ENCODE data around the gene RPF1.
"Not testable (repeated sequence)": the region's sequence is repeated elsewhere in the genome, so short reads cannot be mapped to it uniquely, and the experiment has no call there.

Gene RPF1

DNA sequence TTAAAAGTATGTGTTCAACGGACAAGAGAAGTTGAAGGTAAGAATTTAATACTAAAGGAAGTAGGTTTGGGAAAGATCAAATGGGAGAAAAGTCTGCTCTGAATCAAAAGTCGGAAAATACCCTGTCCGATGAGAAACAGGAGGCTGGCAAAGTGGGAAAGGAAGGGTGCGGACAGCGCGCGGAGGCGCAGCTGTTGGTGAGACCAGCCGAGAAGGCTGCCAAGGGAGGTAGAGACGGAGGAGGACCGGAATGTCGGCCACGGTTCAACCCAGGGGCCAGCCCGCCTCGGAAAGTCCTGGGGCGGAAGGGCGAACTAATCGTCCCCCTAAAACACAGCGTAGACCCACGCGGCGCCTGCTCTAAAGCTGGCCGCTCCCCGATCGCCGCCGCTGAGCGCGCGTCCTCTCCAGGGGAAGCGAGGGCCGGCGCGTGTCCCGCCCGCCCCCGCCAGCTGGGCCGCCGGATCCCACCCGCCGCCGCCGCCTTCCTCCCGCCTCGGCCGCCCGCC, 26.5 kb downstream of the RPF1 start:
- DNase-seq (ENCODE audit: low read depth, low spot score) = peak; percentile 66
- peak overlapping the region; percentile 93 for H3K4me3 ChIP-seq (ENCODE audit: low read depth, low read length)
- TF ChIP-seq, protein P1, sequence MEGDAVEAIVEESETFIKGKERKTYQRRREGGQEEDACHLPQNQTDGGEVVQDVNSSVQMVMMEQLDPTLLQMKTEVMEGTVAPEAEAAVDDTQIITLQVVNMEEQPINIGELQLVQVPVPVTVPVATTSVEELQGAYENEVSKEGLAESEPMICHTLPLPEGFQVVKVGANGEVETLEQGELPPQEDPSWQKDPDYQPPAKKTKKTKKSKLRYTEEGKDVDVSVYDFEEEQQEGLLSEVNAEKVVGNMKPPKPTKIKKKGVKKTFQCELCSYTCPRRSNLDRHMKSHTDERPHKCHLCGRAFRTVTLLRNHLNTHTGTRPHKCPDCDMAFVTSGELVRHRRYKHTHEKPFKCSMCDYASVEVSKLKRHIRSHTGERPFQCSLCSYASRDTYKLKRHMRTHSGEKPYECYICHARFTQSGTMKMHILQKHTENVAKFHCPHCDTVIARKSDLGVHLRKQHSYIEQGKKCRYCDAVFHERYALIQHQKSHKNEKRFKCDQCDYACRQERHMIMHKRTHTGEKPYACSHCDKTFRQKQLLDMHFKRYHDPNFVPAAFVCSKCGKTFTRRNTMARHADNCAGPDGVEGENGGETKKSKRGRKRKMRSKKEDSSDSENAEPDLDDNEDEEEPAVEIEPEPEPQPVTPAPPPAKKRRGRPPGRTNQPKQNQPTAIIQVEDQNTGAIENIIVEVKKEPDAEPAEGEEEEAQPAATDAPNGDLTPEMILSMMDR (IDR thresholded peaks at IDR 0.05; ENCODE audit: low read depth, low read length) = no peak
- in situ Hi-C loops (cut with HindIII; ENCODE audit: low sequenced_read_pairs) = no loop called here

DNA sequence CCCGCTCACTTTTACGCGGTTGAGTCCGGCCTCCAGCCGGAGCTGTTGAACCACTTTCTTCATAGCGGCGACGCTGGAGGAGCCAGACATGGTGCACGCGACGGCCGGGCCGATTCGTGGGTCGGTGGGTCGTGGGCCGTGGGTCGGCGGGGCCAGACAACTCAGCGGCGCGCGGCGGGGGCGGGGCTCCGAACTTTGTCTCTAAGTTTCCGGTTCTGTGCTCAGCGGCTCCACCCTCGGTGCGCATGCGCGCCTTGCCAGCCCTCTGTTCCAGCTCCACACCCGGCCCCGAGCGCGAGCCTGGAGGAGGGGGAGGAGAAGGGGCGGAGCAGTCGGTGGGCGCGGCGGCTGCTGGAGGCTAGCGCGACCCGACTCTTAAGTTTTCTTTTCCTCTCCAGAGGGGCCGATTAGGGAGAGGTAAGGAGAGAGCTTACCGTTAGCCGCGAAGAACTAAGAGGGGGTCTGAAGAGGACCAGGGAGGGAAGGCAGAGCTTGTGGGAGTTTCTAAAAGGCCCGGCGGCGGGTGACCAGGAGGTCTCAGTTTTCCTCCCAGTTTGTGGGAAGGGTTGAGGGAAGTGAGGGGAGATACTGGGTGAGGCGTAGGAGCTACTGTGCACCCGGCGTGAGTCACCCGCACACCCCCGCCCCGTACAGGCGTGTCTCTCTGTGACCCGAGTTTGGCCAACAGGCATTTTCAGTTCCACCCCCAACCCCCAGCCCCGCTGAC, 27.1 kb downstream of the RPF1 start, which contains the start of the genes GNG5 and SPATA1:
Gene GNG5, minus strand, starts transcription at position 580 of the 727 bp plus-strand sequence. Its CDS starts 490 bp downstream, at position 90.
Gene SPATA1, plus strand, starts transcription at position 385 of the 727 bp plus-strand sequence. CDS start 9,974 bp downstream, outside the sequence.
- peak within 1 kb of the TSS; percentile 93 for H3K4me3 ChIP-seq (ENCODE audit: low read depth, low read length)
- TF ChIP-seq, protein P1 (IDR thresholded peaks at IDR 0.05; ENCODE audit: low read depth, low read length) = no peak
- in situ Hi-C loops (cut with HindIII; ENCODE audit: low sequenced_read_pairs) = no loop called here
- DNase-seq (ENCODE audit: low read depth, low spot score) = peak; percentile 97

DNA sequence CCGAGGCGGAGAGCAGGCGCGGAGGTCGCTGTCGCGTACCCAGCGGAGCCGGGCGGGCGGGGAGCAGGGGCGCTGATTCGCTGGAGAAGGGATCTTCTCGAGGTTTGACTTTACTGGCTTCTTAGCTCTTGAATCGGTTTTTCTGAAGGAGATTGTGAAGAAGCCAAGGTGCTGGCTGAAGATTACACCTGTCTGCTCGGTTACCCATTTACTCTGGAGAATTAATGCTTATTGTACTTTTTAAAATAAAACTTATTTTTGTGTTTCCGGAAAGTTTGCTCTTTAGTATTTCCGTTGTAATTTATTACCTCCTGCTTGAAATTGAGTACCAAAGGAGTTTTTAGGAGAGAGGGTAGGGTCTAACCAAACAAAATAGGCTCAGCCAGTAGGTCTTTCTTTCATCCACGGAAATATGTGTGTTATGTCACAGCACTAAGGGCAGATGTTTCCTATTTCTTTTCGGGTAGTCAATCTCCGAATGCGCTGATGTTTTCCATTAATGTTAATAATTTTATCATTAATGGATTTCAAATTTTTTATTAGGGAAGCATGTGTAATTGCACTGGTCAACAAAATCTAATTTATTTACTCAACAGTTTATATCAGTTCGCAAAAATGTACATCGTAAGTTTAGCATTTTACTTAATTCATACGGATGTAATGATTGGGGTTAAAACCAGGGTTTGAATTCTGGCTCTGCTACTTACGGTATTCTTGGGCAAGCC, 27.8 kb downstream of the RPF1 start:
- TF ChIP-seq, protein P1 (IDR thresholded peaks at IDR 0.05; ENCODE audit: low read depth, low read length) = no peak
- no peak for DNase-seq (ENCODE audit: low read depth, low spot score)
- in situ Hi-C loops (cut with HindIII; ENCODE audit: low sequenced_read_pairs) = no loop called here
- peak overlapping the region; percentile 93 for H3K4me3 ChIP-seq (ENCODE audit: low read depth, low read length)

- DNase-seq (ENCODE audit: low read depth, low spot score); H3K4me3 ChIP-seq (ENCODE audit: low read depth, low read length); in situ Hi-C loops (cut with HindIII; ENCODE audit: low sequenced_read_pairs): not testable (repeated sequence)
Measured at GRCh38 chr1:84507887-84508286, 28.8 kb downstream of the RPF1 start.

GRCh38 chr1:84508510-84508909, 29.4 kb downstream of the RPF1 start:
- TF ChIP-seq, protein P1 (IDR thresholded peaks at IDR 0.05; ENCODE audit: low read depth, low read length) = no peak
- no peak for DNase-seq (ENCODE audit: low read depth, low spot score)
- in situ Hi-C loops (cut with HindIII; ENCODE audit: low sequenced_read_pairs) = no loop called here
- H3K4me3 ChIP-seq (ENCODE audit: low read depth, low read length) = no peak overlapping the region

- in situ Hi-C loops (cut with HindIII; ENCODE audit: low sequenced_read_pairs) = no loop called here
- TF ChIP-seq, protein P1 (IDR thresholded peaks at IDR 0.05; ENCODE audit: low read depth, low read length) = no peak
- DNase-seq (ENCODE audit: low read depth, low spot score) = no peak
- no peak overlapping the region for H3K4me3 ChIP-seq (ENCODE audit: low read depth, low read length)
Measured at GRCh38 chr1:84509029-84509428, 30.0 kb downstream of the RPF1 start.

- in situ Hi-C loops (cut with HindIII; ENCODE audit: low sequenced_read_pairs) = no loop called here
- no peak for DNase-seq (ENCODE audit: low read depth, low spot score)
- TF ChIP-seq, protein P1 (IDR thresholded peaks at IDR 0.05; ENCODE audit: low read depth, low read length) = no peak
- no peak overlapping the region for H3K4me3 ChIP-seq (ENCODE audit: low read depth, low read length)
Measured at GRCh38 chr1:84510165-84510564, 31.1 kb downstream of the RPF1 start.

Data from astrocyte of the spinal cord (primary cell).